Measurements from ENCODE around the gene GCNT4.

The GCNT4 gene

GRCh38 chr5:75050415-75050814 lies 1.9 kb downstream of the GCNT4 start:
- no peak for DNase-seq

GRCh38 chr5:75049456-75050351 lies 2.7 kb downstream of the GCNT4 start:
- DNase-seq = peak; percentile 47

DNA sequence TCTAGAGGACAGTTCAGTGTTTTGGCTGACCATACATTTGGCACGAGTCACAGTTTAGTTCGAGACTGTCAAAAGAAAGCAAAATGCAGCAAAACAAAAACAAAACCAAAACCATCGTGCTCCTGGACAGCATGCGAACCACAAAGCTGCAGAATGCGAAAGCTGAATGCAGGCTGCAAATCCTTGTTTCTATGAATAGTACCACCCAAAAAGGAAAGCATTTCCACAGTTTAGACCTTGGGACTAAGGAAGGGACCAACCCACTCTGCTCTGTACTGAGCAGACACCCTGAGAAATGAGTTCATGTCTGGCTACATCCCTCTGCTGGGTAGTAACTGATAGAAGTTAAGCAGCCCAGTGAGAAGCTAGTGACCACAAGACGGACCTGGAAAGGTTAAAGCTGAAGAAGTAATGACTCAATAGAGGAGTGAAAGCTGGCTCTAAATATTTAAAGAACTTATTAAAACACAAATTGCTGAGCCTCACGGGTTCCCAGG lies 3.9 kb downstream of the GCNT4 start:
- DNase-seq = no peak

DNA sequence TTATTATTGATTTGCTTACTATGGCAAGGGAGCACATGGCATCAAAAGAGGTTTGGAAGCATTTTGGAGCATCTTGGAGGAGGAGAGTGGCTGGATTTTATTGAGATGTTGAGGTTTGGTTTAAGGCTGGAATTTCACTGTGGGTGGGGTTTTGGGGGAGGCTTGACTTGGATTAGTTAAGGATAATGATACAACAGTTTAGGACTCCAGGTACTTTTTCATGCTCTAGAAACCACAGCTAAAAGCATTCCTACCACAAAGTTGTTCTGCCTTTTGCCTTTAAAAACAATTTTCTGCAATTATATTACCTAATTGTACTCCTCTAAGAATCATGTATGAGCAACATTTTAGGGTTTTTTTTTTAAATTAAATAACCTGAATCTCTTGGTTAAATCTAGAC lies 5.0 kb downstream of the GCNT4 start:
- DNase-seq = no peak

- DNase-seq = no peak
These were observed 5.8 kb downstream of the GCNT4 start for GRCh38 chr5:75046366-75047142.

GRCh38 chr5:75045071-75045470 lies 7.3 kb downstream of the GCNT4 start:
- DNase-seq = no peak

DNA sequence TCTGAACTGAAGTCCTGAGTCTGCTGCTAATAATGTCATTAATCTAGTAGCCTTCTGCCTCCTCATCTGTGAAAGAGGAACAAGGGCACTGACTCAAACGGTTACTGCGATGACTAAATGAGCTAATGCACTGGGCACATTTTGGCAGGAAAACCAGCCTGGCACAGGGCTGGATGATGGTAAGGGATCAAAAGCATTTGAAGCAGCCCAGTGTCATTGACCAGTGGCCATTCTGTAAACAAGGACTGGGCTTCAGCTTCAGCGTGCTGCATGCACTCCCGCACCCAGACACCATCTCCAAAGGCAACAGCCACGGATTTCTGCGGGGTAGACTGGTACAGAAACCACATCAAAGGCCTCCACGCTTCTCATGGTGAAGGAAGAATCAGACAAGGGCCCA lies 8.0 kb downstream of the GCNT4 start:
- no peak for DNase-seq

DNA sequence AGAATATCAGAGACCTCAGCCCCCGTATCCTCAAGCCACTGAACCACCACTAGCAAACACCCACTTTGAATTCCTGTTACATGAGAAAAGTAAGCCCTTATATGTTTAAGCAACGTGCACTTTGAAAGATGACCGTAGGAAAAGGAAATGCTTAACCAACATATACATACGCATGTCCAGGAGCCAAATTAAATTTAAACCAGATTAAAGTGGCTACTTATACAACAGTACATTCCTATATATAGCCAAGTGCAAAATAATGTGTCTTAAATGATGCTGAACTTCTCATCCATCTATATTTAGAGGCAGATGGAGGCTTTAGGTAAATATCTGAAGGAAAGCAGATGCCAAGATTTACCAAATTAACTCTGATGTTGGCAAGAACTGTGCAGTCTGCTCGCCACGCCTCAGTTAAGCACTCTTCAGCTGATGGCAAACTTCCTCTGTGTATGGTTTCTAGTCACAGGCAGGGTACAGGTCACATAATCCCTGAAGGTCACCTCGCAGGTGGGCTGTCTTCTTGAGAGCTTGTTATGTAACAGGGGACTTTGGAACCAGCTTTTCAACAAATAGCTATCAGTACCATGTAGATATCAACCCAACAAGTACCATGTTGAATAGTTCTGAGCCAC lies 8.6 kb downstream of the GCNT4 start:
- no peak for DNase-seq

DNA sequence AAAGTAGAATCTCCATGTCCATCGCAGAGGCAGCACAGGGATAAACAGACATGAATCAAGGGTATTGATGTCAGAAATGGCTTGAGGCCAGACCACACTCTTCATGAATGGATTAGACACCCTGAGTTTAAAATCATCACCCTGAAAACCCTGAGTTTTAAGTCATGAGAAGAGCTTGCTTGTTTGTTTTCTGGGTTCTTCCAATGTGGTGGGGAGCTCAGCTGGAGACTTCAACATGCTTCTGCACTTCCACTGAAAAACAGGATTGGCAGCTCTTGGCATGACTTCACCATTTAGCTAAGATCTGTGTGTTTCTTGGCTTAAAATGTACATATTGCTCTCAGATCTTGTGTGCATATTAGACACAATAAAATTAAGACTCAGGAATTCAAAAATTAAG lies 9.8 kb downstream of the GCNT4 start:
- DNase-seq = no peak

GRCh38 chr5:75040973-75041372 lies 11.4 kb downstream of the GCNT4 start:
- DNase-seq = no peak

DNA sequence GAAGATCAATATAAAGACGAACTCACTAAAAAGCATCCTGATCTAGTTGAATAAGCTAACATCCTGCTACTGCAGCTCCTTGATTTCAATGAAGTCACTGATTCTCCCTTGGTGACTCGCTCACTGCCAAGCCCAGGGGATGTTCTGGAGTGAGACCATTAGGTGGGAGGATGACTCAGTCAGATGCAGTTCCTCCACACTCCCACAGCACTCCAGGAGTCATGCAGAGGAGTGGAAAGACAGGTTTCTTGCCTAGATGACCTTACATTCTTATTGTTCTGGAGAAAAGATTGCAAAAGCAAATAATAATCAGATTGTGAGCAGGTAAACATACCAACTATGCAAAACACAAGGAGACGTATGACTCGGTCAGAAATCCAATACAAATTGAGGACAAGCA lies 15.3 kb downstream of the GCNT4 start:
- no peak for DNase-seq

DNA sequence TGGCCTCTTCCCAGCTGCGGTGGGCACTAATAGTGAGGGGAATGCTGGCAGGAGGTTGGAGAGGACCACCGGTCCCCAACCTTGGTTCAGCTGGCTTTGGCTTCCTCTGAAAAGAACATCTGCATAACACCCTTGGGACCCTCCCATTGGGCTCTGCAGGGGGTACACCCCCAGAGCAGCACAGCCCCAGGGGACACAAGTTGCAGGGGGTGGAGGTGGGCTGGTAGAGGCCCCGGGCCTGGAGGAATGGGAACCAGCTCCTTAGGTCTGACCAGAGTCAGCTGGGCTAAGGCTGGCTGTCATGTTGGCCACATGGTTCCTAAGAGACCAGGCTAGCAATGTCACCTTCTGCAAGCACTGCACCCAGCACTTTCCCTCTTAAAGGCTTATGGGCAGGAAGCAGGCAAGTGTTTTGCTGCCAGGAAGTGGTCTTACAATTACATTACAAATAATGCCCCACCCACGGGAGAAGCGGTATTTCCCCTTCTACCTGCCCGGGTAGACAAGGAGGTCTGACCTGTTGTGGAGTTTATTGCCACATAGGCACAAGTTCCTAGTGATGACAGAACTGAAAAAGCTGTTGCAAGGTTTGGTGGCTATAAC lies 18.1 kb downstream of the GCNT4 start:
- no peak for DNase-seq

DNA sequence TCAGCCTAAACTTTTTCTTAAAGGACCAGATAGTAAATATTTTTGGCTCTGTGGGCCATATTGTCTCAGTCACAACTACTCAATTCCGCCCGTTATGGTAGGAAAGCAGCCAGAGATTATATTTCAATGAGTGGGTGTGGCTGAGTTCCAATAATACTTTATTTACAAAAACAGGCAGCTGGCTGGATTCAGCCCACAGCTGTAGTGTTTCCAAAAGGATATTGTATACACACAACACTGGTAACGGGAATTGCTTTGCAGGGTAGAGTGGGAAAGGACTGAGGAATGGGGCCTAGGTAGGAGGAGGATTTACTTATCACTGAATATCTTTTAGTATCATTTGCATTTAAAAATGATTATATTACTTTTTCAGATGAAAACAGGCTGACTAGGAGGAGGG lies 21.0 kb downstream of the GCNT4 start:
- no peak for DNase-seq

GRCh38 chr5:75028090-75028489 lies 24.3 kb downstream of the GCNT4 start:
- no peak for DNase-seq

DNA sequence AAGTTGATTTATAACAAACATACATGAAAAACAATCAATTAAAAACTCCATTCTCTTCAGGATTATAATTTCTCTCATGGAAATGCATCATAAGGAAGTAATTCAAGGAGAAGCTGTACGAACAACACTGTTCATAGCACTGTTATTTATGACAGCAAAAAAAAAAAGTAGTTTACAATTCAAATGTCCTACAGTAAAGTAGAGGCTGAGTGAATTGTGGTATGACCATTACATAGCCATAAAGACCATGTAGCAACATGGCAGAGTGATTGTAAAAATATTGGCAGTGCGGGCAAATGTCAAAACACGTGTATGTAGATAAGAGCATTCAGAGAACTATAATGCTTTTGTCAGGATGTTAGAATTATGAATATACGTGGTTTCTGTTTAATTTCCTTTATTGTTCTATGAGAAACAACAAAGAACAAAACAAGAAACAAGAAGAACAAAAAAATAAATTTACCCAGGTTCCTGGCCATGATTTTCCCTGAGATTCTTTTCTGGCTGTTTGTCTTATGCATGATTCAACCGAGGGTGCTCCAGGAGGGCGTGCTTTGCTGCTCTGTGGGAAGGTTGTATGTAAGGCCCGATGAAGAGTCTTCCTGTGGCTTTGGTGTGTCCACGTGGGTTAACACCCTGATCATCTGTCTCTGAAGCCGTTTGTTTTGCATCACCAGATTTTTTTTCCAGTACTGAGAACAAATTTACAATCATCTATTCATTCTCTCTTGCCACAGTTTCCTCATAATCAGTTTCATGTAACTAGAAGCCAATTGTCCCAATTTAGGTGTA lies 28.8 kb downstream of the GCNT4 start:
- no peak for DNase-seq

GRCh38 chr5:75021800-75022199 lies 30.6 kb downstream of the GCNT4 start:
- no peak for DNase-seq

GRCh38 chr5:75021219-75021618 lies 31.1 kb downstream of the GCNT4 start:
- DNase-seq = no peak

- no peak for DNase-seq
These were observed 32.2 kb downstream of the GCNT4 start for GRCh38 chr5:75020016-75020656.

- no peak for DNase-seq
These were observed 33.4 kb downstream of the GCNT4 start for GRCh38 chr5:75018805-75019587.

DNA sequence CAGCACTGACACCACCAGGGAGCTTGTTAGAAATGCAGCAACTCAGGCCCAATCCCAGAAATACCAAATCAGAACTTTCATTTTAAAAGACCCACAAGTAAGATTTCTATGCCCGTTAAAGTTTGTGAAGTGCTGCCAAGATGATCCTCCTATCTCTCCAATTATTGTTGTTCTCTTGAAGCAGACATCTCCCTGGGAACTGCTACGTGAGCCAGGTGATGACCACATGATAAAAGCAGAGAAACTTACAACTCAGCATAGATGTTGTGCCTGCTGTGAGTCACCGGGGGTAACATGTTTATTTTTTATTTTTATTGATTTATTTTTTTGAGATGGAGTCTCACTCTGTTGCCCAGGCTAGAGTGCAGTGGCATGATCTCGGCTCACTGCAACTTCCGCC lies 34.4 kb downstream of the GCNT4 start:
- no peak for DNase-seq

- no peak for DNase-seq
These were observed 35.5 kb downstream of the GCNT4 start for GRCh38 chr5:75016896-75017295.

Data from stimulated activated naive CD4-positive, alpha-beta T cell treated with Interleukin-2 at 50 U/mL for 16 hours (primary cell).